GM18520 (cell line): ENCODE measurements around the gene NWD2.
"Not testable (repeated sequence)": the region's sequence is repeated elsewhere in the genome, so short reads cannot be mapped to it uniquely, and the experiment has no call there.

Experiments
- ATAC-seq: cut with Tn5 transposase; IDR thresholded peaks from one replicate; pipeline ENCODE4 v1.9.1; 2021; ENCODE audit not compliant: unreplicated experiment

The NWD2 gene, protein sequence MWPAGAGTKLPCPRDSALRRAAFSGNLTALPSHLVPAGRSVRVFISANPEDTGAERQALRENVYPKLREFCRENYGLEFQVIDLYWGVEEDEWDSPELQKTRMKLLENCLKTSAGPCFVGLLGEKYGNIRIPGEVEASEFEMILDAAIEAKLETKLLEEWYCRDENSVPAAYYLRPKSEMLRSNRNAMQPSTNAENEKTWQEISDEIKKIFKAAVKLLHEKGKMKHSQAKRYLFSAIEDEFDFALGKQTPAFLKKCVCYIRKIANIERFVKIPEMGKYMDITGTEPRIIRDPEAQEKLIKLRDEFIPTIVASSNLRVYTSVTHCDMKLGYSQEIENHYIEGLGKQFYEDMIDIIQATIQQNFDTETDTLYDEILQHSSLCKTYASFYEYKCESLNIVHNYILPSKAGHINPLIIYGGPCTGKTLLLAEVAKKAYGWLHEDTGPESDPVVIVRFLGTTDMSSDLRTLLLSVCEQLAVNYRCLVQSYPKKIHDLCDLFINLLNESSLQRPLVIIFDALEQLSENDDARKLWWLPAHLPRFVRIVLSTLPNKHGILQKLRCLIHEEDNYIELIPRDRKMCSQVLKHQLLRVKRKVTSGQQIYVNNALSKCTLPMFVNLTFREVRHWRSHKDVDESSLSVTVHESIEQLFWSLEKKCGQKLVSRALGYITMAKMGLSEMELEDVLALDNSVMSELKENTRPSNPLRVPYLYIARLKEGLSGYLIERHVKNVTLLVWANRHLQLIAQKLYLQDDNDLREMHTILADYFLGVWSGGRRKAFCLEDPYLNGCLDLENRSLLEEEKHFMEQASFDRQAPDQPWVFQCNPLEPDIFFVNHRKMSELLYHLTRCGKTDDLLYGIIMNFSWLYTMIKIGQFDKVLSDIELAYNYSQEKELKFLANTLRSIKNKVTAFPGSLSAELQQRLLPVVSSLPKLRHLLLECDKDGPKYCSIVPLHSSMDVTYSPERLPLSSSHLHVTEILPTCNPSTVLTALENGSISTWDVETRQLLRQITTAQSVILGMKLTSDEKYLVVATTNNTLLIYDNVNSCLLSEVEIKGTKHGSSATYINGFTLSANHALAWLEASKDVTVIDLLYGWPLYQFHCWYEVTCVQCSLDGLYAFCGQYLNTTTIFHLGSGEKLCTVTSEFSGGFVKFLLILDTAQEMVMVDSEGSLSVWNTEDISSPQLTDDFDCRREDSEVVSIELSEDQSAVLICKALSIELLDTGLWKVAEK (N-terminal part only)

DNA sequence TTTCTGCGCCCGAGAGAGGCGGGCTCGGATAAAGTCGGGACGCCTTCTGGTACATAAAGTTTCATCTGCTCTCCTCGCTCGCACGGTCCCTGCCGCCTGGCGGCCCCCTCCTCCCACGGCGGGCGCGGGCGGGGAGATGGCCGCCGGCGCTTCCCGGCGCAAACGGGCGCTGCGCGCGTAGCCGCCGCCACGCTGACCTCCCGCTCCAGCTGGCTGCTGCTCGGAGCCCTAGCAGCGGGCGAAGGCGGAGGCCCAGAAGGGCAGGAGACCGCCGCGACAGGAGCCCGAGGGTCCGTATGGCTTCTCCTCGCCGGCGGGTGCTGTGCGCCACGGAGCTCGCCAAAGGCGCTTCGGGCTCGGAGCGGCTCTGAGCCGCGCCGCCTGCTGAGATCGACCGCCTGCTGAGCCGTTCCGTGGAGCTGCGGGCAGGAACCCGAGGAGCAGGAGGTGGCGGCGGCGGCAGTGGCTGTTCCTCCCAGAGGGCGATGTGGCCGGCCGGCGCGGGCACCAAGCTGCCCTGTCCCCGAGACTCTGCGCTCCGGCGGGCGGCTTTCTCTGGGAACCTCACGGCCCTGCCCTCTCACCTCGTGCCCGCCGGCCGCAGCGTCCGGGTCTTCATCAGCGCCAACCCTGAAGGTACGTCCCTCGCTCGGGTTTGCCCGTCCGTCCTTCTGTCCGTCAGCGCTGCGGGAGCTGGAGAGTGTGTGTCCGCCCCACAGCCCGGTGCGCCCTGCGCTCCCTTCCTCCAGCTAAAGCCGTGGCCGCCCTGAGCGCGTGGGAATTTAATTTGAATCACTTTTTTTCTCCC lies at the start of gene NWD2:
Gene NWD2 (plus strand): TSS at position 161 of the 808 bp plus-strand sequence. CDS start 325 bp downstream, at position 486.
- no peak for ATAC-seq

DNA sequence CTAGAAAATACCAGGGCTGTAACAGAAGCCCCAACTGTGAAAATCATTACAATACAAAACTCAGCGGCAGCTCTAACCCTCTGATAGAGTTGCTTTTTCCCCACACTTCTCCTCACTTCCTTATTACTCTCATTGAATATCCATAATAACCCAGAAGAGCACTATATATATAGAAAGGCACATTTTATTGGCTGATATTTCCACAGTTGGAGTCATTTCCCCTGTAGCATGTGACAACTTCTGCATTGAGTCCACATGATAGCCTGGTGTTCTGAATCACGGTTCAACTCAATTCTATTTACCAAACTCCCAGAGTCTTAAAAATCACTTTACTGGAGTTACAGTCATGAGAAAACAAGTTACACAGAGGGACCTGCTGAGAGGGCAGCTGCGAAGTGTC lies 46.6 kb upstream of the NWD2 start:
- no peak for ATAC-seq

DNA sequence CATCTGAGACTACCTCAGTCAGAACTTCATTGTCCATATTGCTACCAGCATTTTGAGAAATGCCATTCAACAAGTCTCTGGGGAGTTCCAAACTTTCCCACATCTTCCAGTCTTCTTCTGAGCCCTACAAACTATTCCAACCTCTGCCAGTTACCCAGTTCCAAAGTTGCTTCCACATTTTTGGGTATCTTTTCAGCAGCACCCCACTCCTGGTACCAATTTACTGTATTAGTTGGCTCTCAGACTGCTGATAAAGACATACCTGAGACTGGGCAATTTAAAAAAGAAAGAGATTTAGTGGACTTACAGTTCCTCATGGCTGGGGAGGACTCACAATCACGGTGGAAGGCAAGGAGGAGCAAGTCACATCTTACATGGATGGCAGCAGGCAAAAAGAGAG lies 39.8 kb upstream of the NWD2 start:
- not testable (repeated sequence) for ATAC-seq

DNA sequence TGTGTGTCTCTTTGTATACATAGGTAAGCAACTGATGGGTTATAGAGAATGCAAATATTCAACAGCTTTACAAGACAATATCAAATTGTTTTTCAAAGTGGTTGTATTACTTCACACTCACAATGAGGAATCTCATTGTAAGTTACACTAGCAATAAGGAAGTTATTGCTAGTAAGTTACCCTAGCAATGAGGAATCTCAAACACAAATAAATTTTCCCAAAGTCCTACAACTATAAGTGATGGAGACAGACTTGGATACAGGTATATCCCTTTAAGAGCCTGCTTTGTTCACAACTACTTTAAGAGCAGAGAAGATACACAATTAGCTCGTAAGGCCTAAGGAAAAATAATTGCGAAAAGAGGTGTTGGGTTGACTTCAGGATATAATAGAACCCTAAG lies 28.3 kb upstream of the NWD2 start:
- ATAC-seq = no peak

DNA sequence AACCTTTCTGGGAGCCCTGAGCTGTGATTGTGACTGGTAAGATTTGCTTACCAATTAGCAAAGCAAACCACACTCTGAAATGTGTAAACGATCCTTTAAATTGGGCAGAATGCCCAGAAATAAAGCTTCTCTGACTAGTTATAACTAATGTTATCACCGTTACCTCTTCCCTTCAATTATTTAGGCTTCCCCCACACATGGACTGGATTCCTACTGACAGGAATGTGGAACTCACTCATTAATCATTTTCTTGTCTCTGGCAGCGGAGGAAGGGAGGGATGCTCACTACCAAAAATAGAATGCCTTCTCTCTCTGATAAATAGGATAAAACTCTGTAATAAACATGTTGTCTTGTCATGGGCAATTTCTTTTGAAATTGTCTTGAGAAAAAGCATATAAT lies 25.3 kb upstream of the NWD2 start:
- ATAC-seq = no peak

DNA sequence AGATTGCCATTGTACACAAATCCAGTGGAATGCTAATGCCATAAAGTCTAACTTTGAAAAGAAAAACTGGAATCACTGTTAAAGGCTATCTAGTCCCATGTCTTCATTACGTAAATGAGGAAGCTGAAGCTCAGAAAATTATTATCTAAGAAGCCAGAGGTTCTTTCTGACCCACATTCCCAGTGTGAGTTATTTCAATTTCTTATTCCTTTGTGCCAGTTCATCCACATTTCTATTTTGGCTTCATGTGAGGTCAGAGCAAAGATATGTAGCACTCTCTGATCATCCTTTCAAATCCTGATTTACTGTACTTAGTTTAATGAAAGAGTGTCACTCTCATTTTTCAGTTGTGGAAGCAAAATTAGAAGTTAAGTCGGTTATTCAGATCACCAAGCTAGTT lies 24.6 kb upstream of the NWD2 start:
- ATAC-seq = no peak

DNA sequence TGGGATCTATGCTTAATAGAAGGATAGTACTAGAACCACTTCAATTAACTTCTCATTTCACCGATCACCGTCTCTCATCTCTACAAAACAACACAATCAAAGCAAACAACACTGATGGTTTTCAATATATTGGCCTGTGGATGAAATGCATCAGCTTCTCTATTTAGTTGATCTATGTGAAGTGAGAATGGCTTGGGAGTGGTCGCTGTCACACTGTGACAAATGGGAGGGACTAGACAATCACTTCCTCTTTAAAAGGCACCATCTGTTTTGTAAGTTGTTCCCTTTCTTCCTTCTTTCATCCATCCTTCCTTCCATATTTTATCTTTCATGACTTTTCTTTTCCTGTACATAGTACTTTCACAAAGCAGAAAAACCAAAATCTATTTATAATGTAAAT lies 23.9 kb upstream of the NWD2 start:
- ATAC-seq = no peak

DNA sequence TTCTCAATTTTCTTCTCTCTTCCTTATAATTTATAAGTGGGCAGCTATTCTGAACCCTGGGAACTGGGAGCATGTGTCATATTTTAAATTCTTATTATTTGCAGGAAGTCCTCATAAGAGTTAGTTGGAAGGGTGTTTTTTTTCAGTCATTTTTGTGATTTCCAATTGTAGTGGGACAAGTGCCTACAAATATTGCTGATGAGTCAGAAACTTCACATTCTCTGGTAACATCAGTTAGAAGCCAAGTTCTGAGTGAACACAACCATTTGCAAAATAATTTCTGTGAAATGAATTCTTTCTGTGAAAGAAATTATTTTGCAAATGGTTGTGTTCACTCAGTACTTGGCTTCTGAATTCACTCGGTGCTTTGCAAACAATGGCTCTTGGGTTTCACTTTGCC lies 20.8 kb upstream of the NWD2 start:
- ATAC-seq = no peak

DNA sequence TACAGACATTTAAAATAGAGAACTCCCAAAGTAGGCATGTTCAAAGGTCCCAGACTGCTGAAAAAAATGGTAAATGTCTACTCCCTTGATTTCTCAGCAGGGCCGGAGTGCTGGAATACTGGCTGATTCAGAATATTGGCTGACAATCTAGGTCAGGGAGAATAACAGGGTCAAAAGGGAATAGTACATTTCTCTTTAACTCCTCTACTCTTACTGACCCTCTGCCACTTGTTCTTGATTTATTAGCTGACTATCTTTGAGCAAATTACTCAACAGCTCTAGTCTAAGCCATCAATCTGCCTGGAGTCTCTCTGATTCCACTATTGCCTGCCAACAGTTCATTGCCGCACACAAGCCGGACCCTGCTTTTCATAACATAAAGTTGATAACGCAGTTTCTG lies 19.7 kb upstream of the NWD2 start:
- ATAC-seq = no peak

DNA sequence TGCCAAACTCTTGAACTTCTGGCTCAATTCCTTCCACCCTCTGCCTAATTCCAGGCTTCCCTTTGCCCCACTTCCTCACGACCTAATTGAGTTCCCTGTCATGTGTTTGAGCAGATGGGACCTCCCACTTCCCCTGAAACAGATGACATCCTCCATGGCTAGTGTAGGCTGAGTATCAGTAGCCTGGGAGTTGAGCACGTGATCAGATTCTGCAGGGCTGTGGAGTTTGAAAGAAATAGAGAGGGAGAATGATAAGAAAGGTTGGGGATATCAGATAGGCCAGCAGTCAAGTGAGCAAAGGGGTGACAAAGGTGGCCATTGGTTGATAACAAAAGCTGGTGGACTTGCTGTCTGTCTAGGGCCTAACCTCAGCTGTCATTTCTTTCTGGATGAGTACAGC lies 18.8 kb upstream of the NWD2 start:
- ATAC-seq = no peak

DNA sequence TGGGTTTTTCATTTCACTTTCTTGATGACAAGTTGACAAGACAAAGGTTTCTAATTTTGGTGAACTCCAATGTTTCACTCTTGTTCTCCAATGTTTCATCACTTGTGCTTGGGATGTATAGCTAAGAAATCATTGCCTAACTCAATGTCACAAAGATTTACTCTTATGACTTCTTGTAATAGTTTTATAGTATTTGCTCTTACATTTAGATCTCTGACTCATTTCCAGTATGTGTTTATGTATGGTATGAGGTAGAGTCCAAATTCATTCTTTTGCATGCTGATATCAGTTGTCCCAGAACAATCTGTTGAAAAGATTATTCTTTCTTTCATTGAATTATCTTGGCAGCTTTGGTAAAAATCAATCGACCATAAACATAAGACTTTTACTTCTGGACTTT lies 12.2 kb upstream of the NWD2 start:
- no peak for ATAC-seq

DNA sequence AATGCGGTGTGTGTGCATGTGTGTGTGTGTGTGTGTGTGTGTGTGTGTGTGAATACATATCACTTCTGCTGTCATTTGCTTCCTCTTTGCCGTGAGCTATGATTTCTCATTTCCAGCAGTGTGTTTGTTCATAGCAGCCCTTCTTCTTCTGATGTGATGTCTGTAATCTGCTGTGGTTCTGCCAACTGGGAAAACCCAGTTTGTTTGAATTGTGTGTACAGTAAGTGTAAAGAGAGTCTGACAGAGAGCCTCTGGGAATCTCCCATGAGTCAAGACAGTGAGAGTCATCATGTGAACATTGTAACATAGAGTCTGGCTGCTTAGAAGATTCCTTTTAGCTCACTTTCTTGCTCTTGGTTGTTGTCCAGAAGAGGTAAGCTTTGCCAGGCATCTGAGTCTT lies 8.4 kb upstream of the NWD2 start:
- peak; percentile 59 for ATAC-seq

DNA sequence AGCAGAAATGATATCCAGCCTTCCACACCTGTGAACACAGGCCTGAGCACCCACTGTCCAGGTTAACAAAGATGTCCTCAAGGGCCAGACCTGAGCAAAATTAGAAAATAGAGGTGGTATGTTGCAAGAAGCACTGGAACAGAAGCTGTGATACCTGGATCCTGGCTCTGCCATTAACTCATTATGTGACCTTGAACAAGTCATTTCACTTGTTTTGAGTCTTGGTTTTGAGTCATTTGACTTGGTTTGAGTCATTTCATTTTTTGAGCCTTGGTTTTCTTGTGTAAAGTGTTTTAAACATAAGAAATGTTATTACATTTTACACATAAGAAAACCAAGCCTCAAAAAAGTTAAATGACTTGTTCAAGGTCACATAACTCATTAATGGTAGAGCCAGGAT lies 2.9 kb upstream of the NWD2 start:
- peak; percentile 69 for ATAC-seq

DNA sequence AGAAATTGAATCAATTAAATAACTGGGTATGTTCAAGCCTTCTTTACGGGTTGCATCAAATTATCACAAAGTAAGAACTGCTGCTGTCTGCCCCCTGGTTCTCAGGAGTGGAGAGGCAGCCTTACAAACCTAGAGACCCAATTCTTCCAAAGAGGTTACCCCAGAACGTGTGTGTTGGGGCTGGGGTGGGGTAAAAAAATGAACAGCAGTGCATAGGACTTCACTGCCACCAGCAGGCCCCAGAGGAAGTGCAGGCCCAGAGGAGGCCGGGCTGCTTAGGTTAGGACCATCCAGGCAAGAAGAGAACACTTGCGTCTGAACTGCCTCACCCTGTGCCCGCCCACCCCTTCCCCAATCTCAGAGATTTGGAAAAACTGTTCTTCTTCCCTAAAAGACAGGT lies 1.5 kb upstream of the NWD2 start:
- ATAC-seq = no peak

DNA sequence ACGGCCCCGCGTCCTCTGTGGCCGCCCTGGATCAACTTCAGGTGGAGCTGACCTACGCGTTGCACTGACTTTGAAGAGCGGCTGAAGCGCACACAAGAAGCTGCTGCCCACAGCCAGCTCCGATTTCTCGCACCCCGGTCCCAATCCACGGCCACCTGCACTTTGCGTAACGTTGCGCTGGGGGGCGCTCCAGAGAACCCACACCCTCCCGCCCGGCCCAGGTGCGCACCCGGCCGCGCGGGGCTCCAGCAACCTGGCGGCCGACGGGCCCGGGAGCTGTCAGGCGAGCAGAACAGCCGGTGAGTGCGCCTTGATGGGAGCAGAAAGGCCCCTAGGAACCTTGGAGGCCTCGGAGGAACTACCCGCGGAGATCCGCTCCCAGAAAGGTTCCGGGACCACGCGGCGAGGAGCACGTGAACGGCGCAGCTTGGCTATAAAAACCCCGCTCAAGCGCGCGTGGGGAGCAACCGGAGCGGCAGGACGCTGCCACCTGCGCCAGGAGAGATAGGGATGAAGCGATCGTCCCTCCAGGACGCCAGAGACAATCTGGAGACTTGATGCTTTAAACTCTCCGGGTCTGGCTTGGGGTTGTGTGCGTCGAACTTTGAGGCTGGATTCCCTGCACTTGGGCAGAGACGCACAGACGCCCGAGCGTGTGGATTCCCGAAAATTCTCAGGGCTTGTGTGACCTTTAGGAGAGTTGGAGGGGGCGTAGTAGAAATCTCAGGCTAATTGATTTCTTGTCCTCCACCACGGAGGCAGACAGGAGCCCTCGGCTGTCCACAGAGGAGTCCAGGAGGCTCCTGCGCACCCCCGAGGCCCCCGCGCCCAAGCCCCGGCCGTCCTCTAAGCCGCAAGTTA lies 591 bp upstream of the NWD2 start:
- ATAC-seq = no peak

DNA sequence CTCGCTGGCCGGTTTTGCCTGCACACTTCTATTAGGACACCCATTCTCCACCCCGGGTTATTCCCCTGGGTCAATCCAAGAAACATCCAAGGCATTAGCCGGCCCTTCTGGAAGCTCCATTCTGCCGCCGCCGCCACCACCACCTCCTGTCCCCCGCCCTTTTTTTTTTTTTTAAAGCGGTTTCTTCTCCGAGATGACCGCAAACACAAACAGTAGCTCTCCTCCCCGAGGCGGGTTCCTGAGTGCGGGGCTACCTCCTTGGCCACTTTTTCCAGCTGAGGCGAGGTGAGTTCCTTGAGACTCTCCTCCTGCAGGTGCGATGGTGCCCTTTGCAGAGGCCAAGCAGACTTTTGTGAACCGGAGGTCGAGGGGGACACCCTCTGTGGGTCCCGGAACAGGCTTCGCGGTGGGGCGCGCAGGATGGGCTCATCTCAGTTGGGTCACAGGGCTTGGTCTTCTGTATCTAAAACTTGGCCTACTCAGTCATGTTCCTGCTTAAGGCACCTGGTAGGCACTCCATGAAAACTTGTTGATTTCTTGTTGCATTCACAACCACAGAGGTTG lies 930 bp downstream of the NWD2 start:
- no peak for ATAC-seq

DNA sequence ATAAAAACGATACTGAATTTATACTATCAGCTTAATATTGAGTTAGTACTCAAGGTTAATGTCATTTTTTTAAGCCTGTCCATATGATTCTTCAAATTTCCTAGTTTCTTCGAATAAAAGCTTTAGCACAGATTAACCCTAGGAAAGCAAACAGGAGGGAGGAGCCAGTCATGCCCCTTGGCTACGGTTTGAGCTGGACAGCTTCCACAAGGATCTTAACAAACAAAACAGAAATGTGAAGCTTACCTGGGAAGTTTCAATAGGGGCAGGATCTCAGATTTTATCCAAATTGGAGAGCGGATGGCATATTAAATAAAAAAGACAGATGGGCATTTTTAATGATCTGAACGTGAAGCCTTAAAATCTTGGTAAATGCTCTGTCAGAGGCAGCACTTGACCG lies 2.3 kb downstream of the NWD2 start:
- ATAC-seq = no peak

DNA sequence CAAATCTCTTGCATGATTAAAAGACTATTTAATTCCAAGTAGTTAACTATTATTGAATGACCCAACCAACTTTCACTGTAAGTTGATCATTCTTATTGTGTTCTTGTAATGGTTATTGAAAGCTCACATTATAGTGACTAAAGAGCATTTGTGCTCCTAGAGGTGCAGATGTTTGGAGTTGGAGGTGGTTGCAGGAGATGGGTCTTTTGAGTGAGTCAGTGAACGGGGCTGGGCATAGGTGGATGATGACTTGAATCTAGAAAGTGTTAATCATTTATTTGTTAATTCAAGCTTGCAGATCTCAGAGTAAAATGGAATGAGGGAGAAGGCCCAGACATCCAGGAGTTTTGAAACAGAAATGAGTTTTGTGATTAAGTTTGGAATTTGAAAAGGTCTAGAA lies 13.7 kb downstream of the NWD2 start:
- no peak for ATAC-seq

DNA sequence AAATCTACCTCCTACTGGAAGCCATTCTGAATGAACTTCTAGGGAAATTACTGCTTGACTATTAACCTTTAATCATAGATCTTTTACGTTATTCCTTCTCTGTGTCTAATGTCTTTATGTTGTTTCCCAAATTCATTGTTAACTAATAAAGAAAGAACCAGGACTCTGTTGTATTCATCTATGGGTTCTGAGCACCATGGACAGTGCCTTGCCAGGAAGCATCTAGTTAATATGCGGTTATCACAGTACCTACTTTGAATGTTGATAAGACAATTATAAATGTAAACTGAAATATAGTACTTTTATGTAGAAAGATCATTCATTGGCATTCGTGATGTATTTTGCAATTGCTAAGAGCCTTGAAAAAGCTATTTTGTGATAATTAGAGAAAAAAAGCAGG lies 23.8 kb downstream of the NWD2 start:
- ATAC-seq = no peak
